Hepatocyte (in vitro differentiated cells): Measurements from ENCODE around the gene FAM114A2. TPM values are rescaled to one million over a fixed set of nuclear protein-coding genes. Genes with fewer than 3 reads are reported as not detected.

Experiments used
- DNase-seq: peaks from one replicate; pipeline ENCODE4 v3.0.0-alpha.2; 2016; ENCODE audit warnings: low spot score
- H2AFZ ChIP-seq: fragments of 200-600 bp; sonication (generic); 2 replicates; pipeline ENCODE4 v1.6.0; 2016; ENCODE audit warnings: antibody characterized with exemption, mild to moderate bottlenecking
- H3K27ac ChIP-seq: fragments of 200-600 bp; sonication (generic); 2 replicates; pipeline ENCODE4 v1.5.1; 2016; ENCODE audit warnings: mild to moderate bottlenecking
- H3K27me3 ChIP-seq: fragments of 200-600 bp; sonication (generic); 2 replicates; pipeline ENCODE4 v1.6.1; 2016
- H3K36me3 ChIP-seq: fragments of 200-600 bp; sonication (generic); replicated peaks from 2 replicates; pipeline ENCODE4 v1.5.1; 2016; ENCODE audit warnings: low read depth; ENCODE audit not compliant: insufficient read depth
- H3K4me1 ChIP-seq: fragments of 200-600 bp; sonication (generic); 2 replicates; pipeline ENCODE4 v1.5.1; 2016; ENCODE audit warnings: mild to moderate bottlenecking, moderate library complexity; ENCODE audit not compliant: insufficient read depth
- H3K4me2 ChIP-seq: fragments of 200-600 bp; sonication (generic); 2 replicates; pipeline ENCODE4 v1.6.0; 2016
- H3K4me3 ChIP-seq: fragments of 200-600 bp; sonication (generic); 2 replicates; pipeline ENCODE4 v1.5.1; 2016; ENCODE audit warnings: mild to moderate bottlenecking
- H3K79me2 ChIP-seq: fragments of 200-600 bp; sonication (generic); 2 replicates; pipeline ENCODE4 v1.6.0; 2017; ENCODE audit warnings: mild to moderate bottlenecking
- H3K9me2 ChIP-seq: fragments of 200-600 bp; sonication (generic); replicated peaks from 2 replicates; pipeline ENCODE4 v1.6.0; 2017; ENCODE audit warnings: mild to moderate bottlenecking; ENCODE audit not compliant: insufficient read depth
- H3K9me3 ChIP-seq: fragments of 200-600 bp; sonication (generic); 2 replicates; pipeline ENCODE4 v1.5.1; 2016; ENCODE audit warnings: low read depth, mild to moderate bottlenecking
- H4K20me1 ChIP-seq: fragments of 200-600 bp; sonication (generic); 2 replicates; pipeline ENCODE4 v1.6.0; 2016; ENCODE audit warnings: mild to moderate bottlenecking; ENCODE audit not compliant: insufficient read depth, poor library complexity, severe bottlenecking
- EZH2 ChIP-seq: fragments of 200-600 bp; sonication (generic); IDR thresholded peaks from 2 replicates; pipeline ENCODE4 v1.6.1; 2016; ENCODE audit warnings: antibody characterized with exemption, mild to moderate bottlenecking, borderline replicate concordance
- EZH2phosphoT487 ChIP-seq: fragments of 200-600 bp; sonication (generic); IDR thresholded peaks from one replicate; pipeline ENCODE4 v1.6.1; 2018; ENCODE audit warnings: antibody characterized with exemption, mild to moderate bottlenecking, low read depth, moderate library complexity; ENCODE audit not compliant: unreplicated experiment, severe bottlenecking
- WGBS: methylation state at CpG from one replicate; pipeline ENCODE4 v1.1.6; 2016; ENCODE audit warnings: low lambda C conversion rate; ENCODE audit errors: missing lambda C conversion rate; 5-methylcytosine and 5-hydroxymethylcytosine counted together
- polyA plus RNA-seq: library from polyadenylated mRNA; unstranded; fragments of >200 nt; fragmentation: Nextera tagmentation; extraction: Ambion mirVana; gene quantifications from 2 replicates; pipeline ENCODE4 v1.2.1, GENCODE V29; 2016
- total RNA-seq: library from RNA; depleted of rRNA; stranded (reverse); fragments of >200 nt; gene quantifications from 2 replicates; pipeline ENCODE4 v1.2.3, GENCODE V29; 2014
- TF ChIP-seq, protein P1 (sequence below): fragments of 200-600 bp; sonication (generic); IDR thresholded peaks from 2 replicates; pipeline ENCODE4 v1.5.1; 2016; ENCODE audit warnings: antibody characterized with exemption, mild to moderate bottlenecking; ENCODE audit not compliant: poor library complexity

Gene FAM114A2
- total and polyA plus RNA-seq, 2 experiments from 2014 or later: 12.0 to 22.8 TPM

GRCh38 chr5:153968761-153969562, 69.7 kb downstream of the FAM114A2 start:
- H3K4me2 ChIP-seq: no peak overlapping the region
- no peaks in the 10 kb centered on the region for H3K79me2 ChIP-seq
- H4K20me1 ChIP-seq: no peaks in the 10 kb centered on the region
- no peak overlapping the region for H3K4me3 ChIP-seq
- no peak for DNase-seq
- TF ChIP-seq, protein P1, sequence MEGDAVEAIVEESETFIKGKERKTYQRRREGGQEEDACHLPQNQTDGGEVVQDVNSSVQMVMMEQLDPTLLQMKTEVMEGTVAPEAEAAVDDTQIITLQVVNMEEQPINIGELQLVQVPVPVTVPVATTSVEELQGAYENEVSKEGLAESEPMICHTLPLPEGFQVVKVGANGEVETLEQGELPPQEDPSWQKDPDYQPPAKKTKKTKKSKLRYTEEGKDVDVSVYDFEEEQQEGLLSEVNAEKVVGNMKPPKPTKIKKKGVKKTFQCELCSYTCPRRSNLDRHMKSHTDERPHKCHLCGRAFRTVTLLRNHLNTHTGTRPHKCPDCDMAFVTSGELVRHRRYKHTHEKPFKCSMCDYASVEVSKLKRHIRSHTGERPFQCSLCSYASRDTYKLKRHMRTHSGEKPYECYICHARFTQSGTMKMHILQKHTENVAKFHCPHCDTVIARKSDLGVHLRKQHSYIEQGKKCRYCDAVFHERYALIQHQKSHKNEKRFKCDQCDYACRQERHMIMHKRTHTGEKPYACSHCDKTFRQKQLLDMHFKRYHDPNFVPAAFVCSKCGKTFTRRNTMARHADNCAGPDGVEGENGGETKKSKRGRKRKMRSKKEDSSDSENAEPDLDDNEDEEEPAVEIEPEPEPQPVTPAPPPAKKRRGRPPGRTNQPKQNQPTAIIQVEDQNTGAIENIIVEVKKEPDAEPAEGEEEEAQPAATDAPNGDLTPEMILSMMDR: no peak
- TF ChIP-seq EZH2: no peak
- TF ChIP-seq EZH2phosphoT487: no peak
- WGBS: 83% methylated on average over 10 of the region's 10 CpGs
- no peak overlapping the region for H2AFZ ChIP-seq
- no peaks in the 10 kb centered on the region for H3K9me3 ChIP-seq
- no peaks in the 10 kb centered on the region for H3K36me3 ChIP-seq
- no peaks in the 10 kb centered on the region for H3K9me2 ChIP-seq
- H3K4me1 ChIP-seq: no peaks in the 10 kb centered on the region
- H3K27ac ChIP-seq: no peak overlapping the region
- no peaks in the 10 kb centered on the region for H3K27me3 ChIP-seq

- TF ChIP-seq, protein P1: peak; percentile 95
- no peak for TF ChIP-seq EZH2phosphoT487
- H3K4me1 ChIP-seq: no peaks in the 10 kb centered on the region
- no peaks in the 10 kb centered on the region for H3K36me3 ChIP-seq
- no peak overlapping the region for H3K4me3 ChIP-seq
- peak overlapping the region; percentile 71 for H3K4me2 ChIP-seq
- H3K9me3 ChIP-seq: no peaks in the 10 kb centered on the region
- no peak overlapping the region for H3K27ac ChIP-seq
- WGBS: 26% methylated on average over 10 of the region's 10 CpGs
- no peak overlapping the region for H2AFZ ChIP-seq
- no peaks in the 10 kb centered on the region for H3K79me2 ChIP-seq
- peak; percentile 79 for DNase-seq
- no peaks in the 10 kb centered on the region for H3K27me3 ChIP-seq
- H4K20me1 ChIP-seq: no peaks in the 10 kb centered on the region
- no peaks in the 10 kb centered on the region for H3K9me2 ChIP-seq
These were observed 73.6 kb downstream of the FAM114A2 start for GRCh38 chr5:153964880-153965645.

GRCh38 chr5:153964191-153964879, 74.4 kb downstream of the FAM114A2 start:
- Histone ChIP-seq H3K79me2 (no peaks in the 10 kb centered on the region), H3K9me2 (no peaks in the 10 kb centered on the region), H3K9me3 (no peaks in the 10 kb centered on the region), H4K20me1 (no peaks in the 10 kb centered on the region), H3K27me3 (no peaks in the 10 kb centered on the region), H3K27ac (no peak overlapping the region), H3K4me2 (peak overlapping the region; percentile 71), H3K4me1 (peaks cover 4% of the 10 kb centered on the region), H2AFZ (no peak overlapping the region), H3K4me3 (no peak overlapping the region), H3K36me3 (no peaks in the 10 kb centered on the region)
- DNase-seq: no peak
- TF ChIP-seq EZH2phosphoT487 (no peak), EZH2 (no peak)
- TF ChIP-seq, protein P1: no peak
- 74% methylated on average over 17 of the region's 17 CpGs for WGBS
